ENCODE results near the gene CAPN14.
A peak's percentile ranks its signal among the peaks of the same experiment; 100 is the strongest.

Gene CAPN14

DNA sequence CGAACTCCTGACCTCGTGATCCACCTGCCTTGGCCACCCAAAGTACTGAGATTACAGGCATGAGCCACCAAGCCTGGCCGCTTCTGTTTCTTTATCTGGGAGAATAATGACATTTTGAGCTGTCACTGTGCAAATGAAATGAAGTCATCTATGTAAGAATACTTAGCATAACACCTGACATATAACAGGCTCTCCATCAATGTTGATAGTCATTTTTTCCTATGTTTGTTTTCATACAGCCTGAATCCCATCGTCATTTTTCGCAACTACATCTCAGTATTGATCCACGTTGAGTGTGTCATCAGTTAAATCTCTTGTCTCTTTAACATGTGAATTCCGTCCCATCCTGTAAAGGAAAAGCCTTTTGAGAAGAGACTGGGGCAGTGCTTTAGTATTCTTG lies 6.4 kb upstream of the CAPN14 start:
- no peak for ATAC-seq

DNA sequence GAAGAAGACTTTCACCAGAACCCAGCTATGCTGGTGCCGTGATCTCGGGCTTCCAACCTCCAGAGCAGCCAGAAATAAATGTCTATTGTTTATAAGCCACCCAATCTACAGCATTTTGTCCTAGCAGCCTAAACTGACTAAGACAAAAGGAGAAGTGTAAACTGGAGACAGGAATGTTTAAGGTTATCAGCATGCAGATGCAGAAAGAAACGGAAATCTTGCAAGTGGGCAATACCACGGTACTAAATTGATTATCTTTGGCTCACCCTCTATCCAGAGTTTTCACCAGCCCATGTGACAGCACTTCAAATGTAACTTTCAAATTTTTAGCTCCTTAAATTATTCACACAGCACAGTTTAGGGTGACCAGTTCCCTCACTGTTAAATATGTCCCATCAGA lies 5.7 kb upstream of the CAPN14 start:
- no peak for ATAC-seq

DNA sequence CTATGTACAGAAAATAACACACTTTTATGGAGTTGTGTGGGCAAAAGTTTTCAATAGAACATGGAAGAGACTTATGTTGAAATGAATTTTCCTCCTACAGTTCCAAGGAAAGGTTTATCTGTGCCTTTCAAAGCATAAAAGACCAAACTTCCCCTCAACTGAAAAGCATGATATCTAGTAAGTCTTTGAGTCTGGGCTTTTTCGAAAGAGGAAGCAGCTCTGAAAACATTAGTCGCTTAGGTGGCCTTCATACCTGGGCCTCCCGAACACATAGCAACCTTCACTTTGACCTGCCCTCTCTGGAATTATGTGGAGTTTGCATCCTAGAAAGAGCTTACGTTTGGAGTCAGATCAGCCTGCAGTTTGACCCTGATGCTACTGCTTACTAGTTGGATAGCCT lies 4.8 kb upstream of the CAPN14 start:
- ATAC-seq = no peak

DNA sequence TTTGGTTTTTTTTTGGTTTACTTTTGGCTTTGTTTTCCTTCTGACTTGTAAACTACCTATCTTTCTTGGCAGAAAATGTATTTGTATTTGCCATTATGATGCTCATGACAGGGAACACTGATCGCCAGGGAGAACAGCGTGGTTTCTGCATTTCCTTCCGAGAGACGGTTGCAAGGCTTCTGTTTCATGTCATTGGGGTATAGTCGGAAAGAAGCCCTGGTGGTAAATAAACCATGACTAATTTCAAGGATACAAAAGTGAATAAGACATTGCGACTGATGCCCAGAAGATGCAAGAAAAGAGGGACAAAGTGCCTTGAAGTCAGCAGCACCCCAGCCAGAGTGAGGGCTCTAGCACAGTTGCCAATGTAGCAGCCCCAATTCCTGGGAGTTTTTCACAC lies 4.2 kb upstream of the CAPN14 start:
- ATAC-seq = no peak

- peak; percentile 17 to 41 for ATAC-seq
Observed at GRCh38 chr2:31219131-31219969, 2.0 kb upstream of the CAPN14 start.

DNA sequence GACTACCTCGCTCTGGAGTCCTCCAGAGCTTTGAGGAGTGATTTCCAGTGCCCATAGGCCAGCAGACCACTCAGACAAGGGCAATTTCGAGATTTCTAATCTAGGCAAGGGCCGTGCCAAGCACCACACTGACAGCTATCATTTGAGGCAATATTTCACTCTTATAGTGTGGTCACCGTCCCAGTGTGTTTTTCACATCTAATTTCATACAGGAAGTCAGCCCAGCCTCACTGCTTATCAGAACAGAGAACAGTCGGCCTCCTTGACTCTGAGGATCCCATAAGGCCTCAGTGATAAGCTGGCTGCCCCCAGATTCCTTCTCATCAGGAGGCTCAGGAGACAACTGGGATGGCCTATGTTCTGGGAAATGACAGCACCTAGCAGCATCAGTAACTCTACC lies 581 bp downstream of the CAPN14 start:
- ATAC-seq = no peak

GRCh38 chr2:31214444-31214915 lies 2.8 kb downstream of the CAPN14 start:
- ATAC-seq = no peak

GRCh38 chr2:31213601-31214443 lies 3.5 kb downstream of the CAPN14 start:
- no peak for ATAC-seq

DNA sequence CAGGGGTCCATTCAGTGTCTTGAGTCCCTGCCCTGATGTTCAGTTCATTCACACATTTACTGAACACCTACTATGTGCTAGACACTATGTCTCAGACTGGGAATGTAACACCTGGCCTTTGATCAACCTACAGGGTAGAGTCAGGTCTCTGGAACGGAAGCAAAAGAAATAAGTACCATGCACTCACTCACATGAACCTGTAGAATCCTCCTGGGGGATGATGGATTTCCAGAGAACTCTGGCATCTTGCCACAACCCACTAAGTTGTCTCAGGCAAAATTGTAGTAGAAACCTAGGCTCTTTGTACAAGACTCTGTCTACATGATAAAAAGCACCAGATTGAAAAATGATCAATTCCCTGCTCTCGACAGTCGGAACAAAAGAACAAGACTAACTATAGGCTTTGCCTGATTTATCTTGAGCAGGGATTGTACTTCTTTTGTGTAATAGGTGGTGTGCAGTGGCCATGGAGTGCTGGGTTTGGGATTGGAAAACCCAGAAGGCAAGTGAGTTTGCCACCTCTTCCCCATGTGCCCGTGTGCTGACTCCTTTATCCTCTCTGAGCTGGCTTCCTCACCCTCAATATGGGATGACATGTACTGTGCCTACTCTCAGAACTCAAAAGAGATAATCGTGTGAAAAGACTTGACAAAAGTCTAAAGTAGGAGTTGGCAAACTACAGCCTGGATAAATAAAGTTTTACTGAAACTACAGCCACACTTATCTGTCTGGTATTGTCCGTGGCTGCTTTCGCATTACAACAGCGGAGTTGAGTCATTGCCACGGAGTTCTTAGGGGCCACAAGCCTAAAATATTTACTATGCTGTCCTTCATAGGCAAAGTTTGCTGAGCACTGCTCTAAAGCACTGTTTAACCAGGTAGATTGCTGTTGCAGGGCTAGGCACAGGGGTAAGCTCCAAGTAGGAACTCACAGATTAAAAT lies 4.4 kb downstream of the CAPN14 start:
- ATAC-seq = no peak

DNA sequence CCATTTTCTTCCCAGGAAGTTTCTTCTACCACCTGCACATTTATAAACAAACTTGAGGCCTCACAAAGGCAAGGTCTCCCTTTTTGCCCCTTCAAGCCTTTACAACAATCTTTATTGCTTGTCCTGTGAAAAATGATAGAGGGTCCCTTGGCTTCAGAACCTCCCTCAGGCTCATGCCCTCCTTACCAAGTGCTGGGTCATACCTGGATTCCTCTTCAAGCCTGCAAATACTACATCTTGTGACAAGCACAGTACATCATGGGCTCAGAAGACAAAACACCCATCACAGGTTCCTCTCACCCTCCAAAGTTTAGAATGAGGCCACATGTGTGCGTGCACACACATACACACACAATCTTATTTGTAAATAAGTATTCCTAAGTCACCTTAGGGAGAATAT lies 9.1 kb downstream of the CAPN14 start:
- no peak for ATAC-seq

GRCh38 chr2:31207790-31208189 lies 9.5 kb downstream of the CAPN14 start:
- no peak for ATAC-seq

GRCh38 chr2:31205613-31206012 lies 11.7 kb downstream of the CAPN14 start:
- no peak for ATAC-seq

- no peak for ATAC-seq
Observed at GRCh38 chr2:31205186-31205585, 12.1 kb downstream of the CAPN14 start.

DNA sequence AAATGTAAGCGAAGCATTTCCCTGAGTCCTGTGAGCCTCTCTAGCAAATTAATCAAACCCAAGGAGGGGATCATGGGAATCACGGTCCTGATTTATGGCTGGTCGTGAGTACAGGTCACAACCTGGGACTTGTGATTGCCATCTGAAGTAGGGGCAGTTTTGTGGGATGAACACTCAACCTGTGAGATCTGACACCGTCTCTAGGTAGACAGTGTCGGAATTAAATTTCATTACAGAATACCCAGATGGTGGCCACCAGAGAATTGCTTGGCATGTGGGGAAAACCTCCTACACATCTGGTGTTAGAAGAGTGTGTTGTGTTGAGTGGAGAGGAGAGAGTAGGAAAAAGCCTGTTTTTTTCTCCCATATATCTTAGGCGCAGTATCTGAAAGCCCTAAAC lies 12.5 kb downstream of the CAPN14 start:
- no peak for ATAC-seq

- ATAC-seq = no peak
Observed at GRCh38 chr2:31203916-31204315, 13.4 kb downstream of the CAPN14 start.

DNA sequence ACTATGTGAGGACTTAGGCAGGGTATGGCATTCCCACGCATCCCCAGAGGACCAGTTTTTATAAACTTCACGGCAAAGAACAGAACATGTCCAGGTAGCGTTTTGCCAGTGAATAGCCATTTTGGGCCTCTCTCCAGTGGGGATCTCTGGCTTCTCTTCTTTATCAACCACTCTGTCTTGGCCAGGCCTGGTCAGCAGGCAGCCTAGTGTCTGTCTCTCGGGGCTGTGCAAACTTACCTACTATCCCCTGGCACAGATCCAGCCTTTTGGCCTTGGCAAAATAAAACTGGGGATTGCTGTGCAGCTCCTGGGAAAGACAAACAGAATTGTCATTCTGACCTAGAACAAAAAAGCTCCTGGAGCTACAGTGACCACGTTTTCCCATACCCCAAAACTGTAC lies 14.5 kb downstream of the CAPN14 start:
- ATAC-seq = no peak

DNA sequence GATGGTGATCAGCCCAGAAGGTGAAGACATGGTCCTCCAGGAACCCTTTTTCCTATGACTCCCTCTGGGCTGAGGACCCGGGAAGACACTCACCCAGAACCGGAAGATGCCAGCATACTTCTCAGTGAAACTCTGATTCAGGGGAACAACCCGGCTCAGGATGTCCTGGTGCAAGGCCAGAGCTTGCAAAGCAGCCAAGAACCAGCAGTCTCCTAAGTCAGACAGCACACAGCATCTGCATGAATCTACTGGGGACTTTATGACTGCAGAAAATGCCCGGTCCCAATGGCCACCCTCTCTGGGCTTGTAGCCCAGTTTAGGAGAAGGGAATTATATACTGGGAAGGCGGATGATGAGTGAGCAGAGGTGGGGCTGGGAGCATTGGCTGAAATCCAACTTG lies 15.3 kb downstream of the CAPN14 start:
- no peak for ATAC-seq

- no peak for ATAC-seq
Observed at GRCh38 chr2:31200972-31201371, 16.3 kb downstream of the CAPN14 start.

GRCh38 chr2:31199206-31199605 lies 18.1 kb downstream of the CAPN14 start:
- ATAC-seq = no peak

GRCh38 chr2:31197669-31198068 lies 19.6 kb downstream of the CAPN14 start:
- ATAC-seq = no peak

DNA sequence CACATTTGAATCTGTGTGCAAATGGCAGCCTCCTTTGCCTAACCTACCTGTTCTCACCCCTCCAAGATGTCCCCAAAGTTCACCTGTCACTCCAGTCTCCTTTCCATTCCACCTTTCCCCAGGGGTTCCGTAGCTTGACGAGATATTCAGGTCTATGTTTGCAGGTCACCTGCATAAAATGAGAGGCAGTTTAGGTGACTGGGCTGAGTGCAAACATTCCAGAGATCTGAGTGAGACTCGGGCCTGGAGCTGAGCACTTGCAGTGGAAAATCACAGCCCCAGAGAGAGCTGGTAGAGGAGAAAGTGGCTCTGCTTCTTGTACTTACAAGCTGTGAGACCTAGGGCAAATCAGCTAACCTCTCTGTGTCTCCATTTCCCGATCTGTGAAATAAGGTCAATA lies 20.1 kb downstream of the CAPN14 start:
- ATAC-seq = no peak

DNA sequence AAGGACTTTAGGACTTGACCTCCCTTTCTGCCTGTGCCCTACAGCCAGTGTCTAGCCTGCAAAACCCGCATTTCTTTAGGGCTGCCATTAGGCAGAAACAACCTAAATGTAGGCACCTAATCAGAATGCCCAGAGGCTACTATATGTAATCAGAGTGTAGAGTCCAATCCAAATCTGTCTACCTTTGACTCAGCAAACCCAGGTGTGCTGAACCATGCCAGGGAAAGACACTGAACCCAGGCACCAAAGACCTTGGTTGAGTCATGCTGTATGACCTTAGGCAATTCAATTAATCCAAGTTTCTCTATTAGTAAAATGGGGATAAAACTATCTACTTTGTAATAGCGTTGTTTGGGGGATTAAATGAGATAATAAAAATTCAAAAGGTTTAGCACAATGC lies 20.7 kb downstream of the CAPN14 start:
- no peak for ATAC-seq

DNA sequence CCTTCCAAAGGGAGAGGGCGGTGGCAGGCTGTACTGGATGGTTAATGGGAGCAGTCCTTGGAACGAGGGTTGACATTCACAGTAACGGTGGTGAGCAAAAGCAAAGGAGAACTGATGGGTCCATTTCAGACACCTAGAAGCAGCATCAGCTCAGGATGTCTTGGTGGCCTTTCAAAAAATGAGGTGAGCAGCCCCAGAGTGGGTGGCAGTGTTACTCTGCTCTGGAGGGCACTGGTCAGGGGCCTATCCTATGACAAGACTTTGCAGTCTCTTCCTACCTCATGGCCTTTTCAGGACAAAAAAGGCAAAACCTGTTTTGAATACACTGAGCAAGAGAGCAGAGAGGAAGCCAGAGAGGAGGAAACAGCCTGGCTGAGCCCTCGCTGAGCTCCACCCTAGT lies 23.5 kb downstream of the CAPN14 start:
- ATAC-seq = no peak

Measured in activated CD4-positive, CD25-positive, alpha-beta regulatory T cell treated with anti-CD3 and anti-CD28 coated beads, Interleukin-2, amount 50 U/mL, for 24 hours (primary cell).